DND-41 (cell line): Measurements from ENCODE around the gene SLC35B3.

Source experiments
- ATAC-seq: fragments of 200-7000 bp; cut with Tn5 transposase; 3 replicates; pipeline ENCODE4 v1.9.1; 2021; ENCODE audit warnings: low read depth; ENCODE audit not compliant: insufficient read depth
- DNase-seq: peaks from one replicate; pipeline ENCODE4 v3.0.0-alpha.2; 2020
- H2AFZ ChIP-seq: 2 replicates; pipeline ENCODE4 v1.6.0; 2012; ENCODE audit warnings: low read depth, low read length
- H3K27ac ChIP-seq: 2 replicates; pipeline ENCODE4 v1.5.1; 2012; ENCODE audit warnings: low read length, inconsistent platforms
- H3K27me3 ChIP-seq: fragments of 200-600 bp; sonication (generic); 2 replicates; pipeline ENCODE4 v1.6.0; 2012; ENCODE audit warnings: low read length, mild to moderate bottlenecking, inconsistent platforms; ENCODE audit not compliant: insufficient read depth, poor library complexity
- H3K36me3 ChIP-seq: 2 replicates; pipeline ENCODE4 v1.5.1; 2012; ENCODE audit warnings: low read length, inconsistent platforms; ENCODE audit not compliant: insufficient read depth
- H3K4me1 ChIP-seq: 2 replicates; pipeline ENCODE4 v1.5.1; 2012; ENCODE audit warnings: mild to moderate bottlenecking, low read length; ENCODE audit not compliant: insufficient read depth
- H3K4me2 ChIP-seq: 2 replicates; pipeline ENCODE4 v1.6.0; 2012; ENCODE audit warnings: mild to moderate bottlenecking, moderate library complexity, low read length, inconsistent platforms; ENCODE audit not compliant: insufficient read depth
- H3K4me3 ChIP-seq, 2 experiments: fragments of 200-600 bp in 1 of 2; shearing (Covaris generic) in 1 of 2; 2 replicates each; pipeline ENCODE4 v1.5.1; 2012 to 2016; ENCODE audit warnings: inconsistent platforms in 2 of 2, low read length in 2 of 2, mild to moderate bottlenecking in 2 of 2, low read depth in 1 of 2, moderate library complexity in 1 of 2
- H3K79me2 ChIP-seq: 2 replicates; pipeline ENCODE4 v1.6.0; 2012; ENCODE audit warnings: low read length, inconsistent platforms; ENCODE audit not compliant: insufficient read depth
- H3K9ac ChIP-seq: 2 replicates; pipeline ENCODE4 v1.6.0; 2012; ENCODE audit warnings: low read depth, mild to moderate bottlenecking, inconsistent platforms, low read length, moderate library complexity
- H3K9me3 ChIP-seq: 2 replicates; pipeline ENCODE4 v1.5.1; 2012; ENCODE audit warnings: low read length, moderate library complexity, mild to moderate bottlenecking, inconsistent platforms; ENCODE audit not compliant: insufficient read depth, severe bottlenecking
- H4K20me1 ChIP-seq: 2 replicates; pipeline ENCODE4 v1.6.0; 2012; ENCODE audit warnings: low read length; ENCODE audit not compliant: insufficient read depth
- CTCF ChIP-seq: IDR thresholded peaks from 2 replicates; pipeline ENCODE4 v1.5.1; 2012; ENCODE audit warnings: borderline replicate concordance, low read length, moderate library complexity, mild to moderate bottlenecking; ENCODE audit not compliant: poor library complexity, severe bottlenecking; ENCODE audit errors: extremely low read depth
- EZH2 ChIP-seq: IDR thresholded peaks from 3 replicates; pipeline ENCODE4 v1.6.1; 2012; ENCODE audit warnings: borderline replicate concordance, low read depth, mild to moderate bottlenecking, moderate library complexity, low read length, inconsistent platforms; ENCODE audit not compliant: severe bottlenecking

The SLC35B3 gene

DNA sequence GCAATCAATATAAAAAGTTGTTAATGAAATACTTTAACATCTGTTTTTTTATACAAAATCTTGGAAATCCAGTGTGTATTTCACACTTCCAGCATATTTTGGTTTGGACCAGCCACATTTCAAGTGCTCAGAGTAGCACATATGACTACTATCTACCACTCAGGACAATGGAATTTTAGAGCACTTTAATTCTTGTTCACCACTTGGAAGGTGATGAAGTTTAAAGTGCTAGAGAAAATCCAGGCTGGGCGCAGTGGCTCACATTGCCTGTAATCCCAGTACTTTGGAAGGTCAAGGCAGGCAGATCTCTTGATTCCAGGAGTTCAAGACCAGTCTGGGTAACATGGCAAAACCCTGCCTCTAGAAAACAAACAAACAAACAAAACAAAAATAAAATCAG, 6.1 kb upstream of the SLC35B3 start:
- H3K79me2 ChIP-seq: no peaks in the 10 kb centered on the region
- H3K4me1 ChIP-seq: no peaks in the 10 kb centered on the region
- H3K27me3 ChIP-seq: no peaks in the 10 kb centered on the region
- H3K9ac ChIP-seq: no peak overlapping the region
- TF ChIP-seq EZH2 (no peak), CTCF (no peak)
- no peaks in the 10 kb centered on the region for H4K20me1 ChIP-seq
- H2AFZ ChIP-seq: no peak overlapping the region
- no peak for ATAC-seq
- H3K9me3 ChIP-seq: no peaks in the 10 kb centered on the region
- no peak for DNase-seq
- no peak overlapping the region for H3K27ac ChIP-seq
- no peak overlapping the region for H3K4me3 ChIP-seq
- H3K4me2 ChIP-seq: no peak overlapping the region
- no peaks in the 10 kb centered on the region for H3K36me3 ChIP-seq

GRCh38 chr6:8439601-8440268, 4.4 kb upstream of the SLC35B3 start:
- H4K20me1 ChIP-seq: no peaks in the 10 kb centered on the region

DNA sequence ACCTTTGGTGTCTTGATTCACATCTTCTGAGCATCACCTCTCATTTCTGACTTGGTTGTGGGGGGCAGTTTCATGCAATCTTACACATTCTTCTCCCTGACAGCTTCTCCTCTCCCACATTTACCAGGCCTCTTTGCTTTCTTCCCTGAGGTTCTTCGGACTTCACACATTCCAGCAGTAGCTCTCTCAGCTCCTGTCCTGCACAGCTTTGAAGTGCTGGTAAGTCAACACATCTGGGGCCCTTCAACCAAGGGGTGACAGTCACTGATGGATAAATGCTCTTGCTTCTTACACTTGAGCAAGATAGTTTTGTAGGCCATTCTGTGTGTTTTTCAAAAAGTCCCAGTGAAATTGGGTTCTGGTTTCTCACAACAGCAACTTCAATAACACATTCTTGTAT, 2.5 kb upstream of the SLC35B3 start:
- no peak for ATAC-seq
- H4K20me1 ChIP-seq: no peaks in the 10 kb centered on the region
- H3K36me3 ChIP-seq: no peaks in the 10 kb centered on the region; the same call in 1 of the 2 replicates
- H3K9me3 ChIP-seq: peaks cover 5% of the 10 kb centered on the region
- TF ChIP-seq EZH2: no peak
- TF ChIP-seq CTCF: no peak
- no peak overlapping the region for H2AFZ ChIP-seq
- H3K4me3 ChIP-seq: no peak overlapping the region
- H3K27ac ChIP-seq: no peak overlapping the region
- no peak for DNase-seq
- H3K27me3 ChIP-seq: no peaks in the 10 kb centered on the region
- H3K4me2 ChIP-seq: no peak overlapping the region
- H3K79me2 ChIP-seq: peaks cover 19% of the 10 kb centered on the region
- H3K4me1 ChIP-seq: peaks cover 24% of the 10 kb centered on the region
- H3K9ac ChIP-seq: no peak overlapping the region

More at GRCh38 chr6:8439601-8440268, 4.4 kb upstream of the SLC35B3 start:
- ATAC-seq: no peak
- peaks cover 9% of the 10 kb centered on the region for H3K4me1 ChIP-seq
- TF ChIP-seq EZH2 (no peak), CTCF (no peak)
- peaks cover 6% of the 10 kb centered on the region for H3K79me2 ChIP-seq
- no peak overlapping the region for H3K4me3 ChIP-seq
- no peaks in the 10 kb centered on the region for H3K27me3 ChIP-seq
- no peak overlapping the region for H3K4me2 ChIP-seq
- no peak overlapping the region for H2AFZ ChIP-seq
- no peak overlapping the region for H3K27ac ChIP-seq
- DNase-seq: no peak
- H3K9me3 ChIP-seq: peaks cover 5% of the 10 kb centered on the region
- H3K36me3 ChIP-seq: no peaks in the 10 kb centered on the region; the same call in 1 of the 2 replicates
- H3K9ac ChIP-seq: no peak overlapping the region

- Histone ChIP-seq H3K79me2 (peaks cover 19% of the 10 kb centered on the region), H3K9me3 (peaks cover 5% of the 10 kb centered on the region), H2AFZ (no peak overlapping the region), H3K4me2 (no peak overlapping the region), H3K4me1 (peaks cover 30% of the 10 kb centered on the region), H3K27me3 (no peaks in the 10 kb centered on the region), H3K36me3 (peaks cover under 1% of the 10 kb centered on the region), H4K20me1 (no peaks in the 10 kb centered on the region), H3K9ac (no peak overlapping the region), H3K4me3 (no peak overlapping the region), H3K27ac (no peak overlapping the region)
- DNase-seq (no peak), ATAC-seq (no peak)
- TF ChIP-seq EZH2: no peak
- no peak for TF ChIP-seq CTCF
Observed at GRCh38 chr6:8436966-8437365, 1.6 kb upstream of the SLC35B3 start.
